Gastrocnemius medialis (tissue), 4 donors: ENCODE results near the gene BEAN1.

Experiments used
- POLR2A ChIP-seq, 2 donors: fragments of 450-650 bp; IDR thresholded peaks; one replicate each; pipeline ENCODE4 v1.6.1; 2017; ENCODE audit warnings: antibody characterized with exemption in 2 of 2, mild to moderate bottlenecking in 2 of 2, moderate library complexity in 2 of 2
- TF ChIP-seq, protein P1 (sequence below), 5 experiments: fragments of 450-650 bp in 3 of 5; fragments of 200-600 bp in 2 of 5; sonication (generic) in 2 of 5; IDR thresholded peaks in 4 of 5; conservative IDR thresholded peaks in 1 of 5; 1 replicate in 4 of 5; 2 replicates in 1 of 5; pipeline ENCODE4 v1.5.1; 2016 to 2019; ENCODE audit warnings: antibody characterized with exemption in 5 of 5, mild to moderate bottlenecking in 3 of 5, moderate library complexity in 3 of 5

DNA sequence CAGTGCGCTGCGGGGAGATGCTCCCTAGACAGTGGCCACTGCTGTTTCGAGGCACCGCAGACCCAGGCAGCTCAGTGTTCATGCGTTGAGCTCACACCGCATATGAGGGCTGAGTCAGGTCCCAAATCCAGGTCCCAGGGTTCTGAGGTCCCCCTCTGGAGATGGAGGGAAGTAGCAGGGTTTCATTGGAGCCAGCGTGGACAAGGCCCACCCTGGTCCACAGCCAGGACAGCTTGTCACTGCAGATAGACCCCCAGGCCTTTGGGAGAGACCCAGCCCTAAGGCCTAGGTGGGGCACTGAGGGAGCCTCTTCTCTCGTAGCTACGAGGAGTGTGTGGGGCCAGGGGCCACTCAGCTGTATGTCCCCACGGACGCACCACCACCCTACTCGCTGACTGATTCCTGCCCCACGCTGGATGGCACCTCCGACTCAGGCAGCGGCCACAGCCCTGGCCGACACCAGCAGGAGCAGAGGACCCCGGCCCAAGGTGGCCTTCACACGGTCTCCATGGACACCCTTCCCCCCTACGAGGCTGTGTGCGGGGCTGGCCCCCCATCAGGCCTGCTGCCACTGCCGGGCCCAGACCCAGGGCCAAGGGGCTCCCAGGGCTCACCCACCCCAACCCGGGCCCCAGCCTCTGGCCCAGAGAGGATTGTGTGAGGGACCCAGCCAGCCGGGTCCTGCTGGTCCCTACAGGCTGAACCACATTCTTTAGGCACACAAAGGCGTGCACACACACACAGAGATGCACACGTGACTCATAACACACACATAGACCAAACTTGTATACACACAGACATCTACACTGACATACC, 53.4 kb downstream of the BEAN1 start:
- TF ChIP-seq, protein P1, sequence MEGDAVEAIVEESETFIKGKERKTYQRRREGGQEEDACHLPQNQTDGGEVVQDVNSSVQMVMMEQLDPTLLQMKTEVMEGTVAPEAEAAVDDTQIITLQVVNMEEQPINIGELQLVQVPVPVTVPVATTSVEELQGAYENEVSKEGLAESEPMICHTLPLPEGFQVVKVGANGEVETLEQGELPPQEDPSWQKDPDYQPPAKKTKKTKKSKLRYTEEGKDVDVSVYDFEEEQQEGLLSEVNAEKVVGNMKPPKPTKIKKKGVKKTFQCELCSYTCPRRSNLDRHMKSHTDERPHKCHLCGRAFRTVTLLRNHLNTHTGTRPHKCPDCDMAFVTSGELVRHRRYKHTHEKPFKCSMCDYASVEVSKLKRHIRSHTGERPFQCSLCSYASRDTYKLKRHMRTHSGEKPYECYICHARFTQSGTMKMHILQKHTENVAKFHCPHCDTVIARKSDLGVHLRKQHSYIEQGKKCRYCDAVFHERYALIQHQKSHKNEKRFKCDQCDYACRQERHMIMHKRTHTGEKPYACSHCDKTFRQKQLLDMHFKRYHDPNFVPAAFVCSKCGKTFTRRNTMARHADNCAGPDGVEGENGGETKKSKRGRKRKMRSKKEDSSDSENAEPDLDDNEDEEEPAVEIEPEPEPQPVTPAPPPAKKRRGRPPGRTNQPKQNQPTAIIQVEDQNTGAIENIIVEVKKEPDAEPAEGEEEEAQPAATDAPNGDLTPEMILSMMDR (IDR thresholded peaks at IDR 0.05 in 4 of 5, conservative IDR thresholded peaks at IDR 0.05 in 1 of 5) = no peak
- TF ChIP-seq POLR2A (IDR thresholded peaks at IDR 0.05) = no peak
